OCI-LY7 (cell line): ENCODE measurements around the gene KLK15. TPM values are rescaled to one million over a fixed set of nuclear protein-coding genes. Genes with fewer than 3 reads are reported as not detected.

Source experiments
- BruUV-seq: library from RNA; stranded (reverse); fragments of 400-500 nt; replicated peaks from 2 replicates; lab custom pipeline; 2021; lab: Mats Ljungman, UMichigan
- CTCF ChIA-PET: fragments of 300-600 bp; sonication (Branson Sonifier 250); formaldehyde crosslinking; loops from one replicate; lab custom pipeline; 2022; ENCODE audit warnings: antibody characterized with exemption; ENCODE audit not compliant: unreplicated experiment; lab: Charles Lee
- POLR2A ChIA-PET: fragments of 300-600 bp; sonication (Branson Sonifier 250); formaldehyde crosslinking; loops from one replicate; lab custom pipeline; 2022; ENCODE audit warnings: antibody characterized with exemption; lab: Charles Lee
- DNase-seq: peaks from one replicate; pipeline ENCODE4 v3.0.0-alpha.2; 2015; ENCODE audit warnings: low spot score
- H2AFZ ChIP-seq: fragments of 200-600 bp; sonication (generic), shearing (Covaris generic); 2 replicates; pipeline ENCODE4 v1.6.1; 2014; ENCODE audit warnings: mild to moderate bottlenecking, antibody characterized with exemption, low read length, moderate library complexity
- H3K27ac ChIP-seq: fragments of 200-600 bp; sonication (generic); 2 replicates; pipeline ENCODE4 v1.5.1; 2014; ENCODE audit warnings: mixed run types, low read depth, mild to moderate bottlenecking, moderate library complexity, low read length, inconsistent platforms; ENCODE audit not compliant: poor library complexity, severe bottlenecking
- H3K36me3 ChIP-seq: fragments of 200-600 bp; sonication (generic); 2 replicates; pipeline ENCODE4 v1.6.1; 2014; ENCODE audit warnings: mild to moderate bottlenecking, antibody characterized with exemption, low read length, moderate library complexity, mixed read lengths; ENCODE audit not compliant: insufficient read depth
- H3K4me1 ChIP-seq: fragments of 200-600 bp; sonication (generic); 2 replicates; pipeline ENCODE4 v1.5.1; 2014; ENCODE audit warnings: mild to moderate bottlenecking, low read length; ENCODE audit not compliant: insufficient read depth, poor library complexity, severe bottlenecking
- H3K4me2 ChIP-seq: fragments of 200-600 bp; sonication (generic); 2 replicates; pipeline ENCODE4 v1.6.1; 2014; ENCODE audit warnings: mild to moderate bottlenecking, low read length
- H3K4me3 ChIP-seq: fragments of 200-600 bp; sonication (generic); 2 replicates; pipeline ENCODE4 v1.5.1; 2014; ENCODE audit warnings: mild to moderate bottlenecking, low read depth, low read length; ENCODE audit not compliant: poor library complexity, severe bottlenecking
- H3K79me2 ChIP-seq: fragments of 200-600 bp; sonication (generic); 2 replicates; pipeline ENCODE4 v1.6.1; 2016; ENCODE audit warnings: low read depth, mild to moderate bottlenecking, low read length, moderate library complexity, mixed read lengths; ENCODE audit not compliant: insufficient read depth
- H3K9me2 ChIP-seq: fragments of 200-600 bp; sonication (generic); 2 replicates; pipeline ENCODE4 v1.6.1; 2016; ENCODE audit warnings: mild to moderate bottlenecking, low read length, mixed read lengths; ENCODE audit not compliant: insufficient read depth
- H3K9me3 ChIP-seq: fragments of 200-600 bp; sonication (generic); 2 replicates; pipeline ENCODE4 v1.6.1; 2014; ENCODE audit warnings: mild to moderate bottlenecking, mixed run types, low read length, mixed read lengths
- H4K20me1 ChIP-seq: fragments of 200-600 bp; sonication (generic); 2 replicates; pipeline ENCODE4 v1.6.1; 2014; ENCODE audit warnings: mild to moderate bottlenecking, antibody characterized with exemption, low read length, moderate library complexity, mixed read lengths; ENCODE audit not compliant: insufficient read depth
- CTCF ChIP-seq: fragments of 200-600 bp; sonication (generic); conservative IDR thresholded peaks from 2 replicates; pipeline ENCODE4 v1.5.1; 2014; ENCODE audit warnings: mild to moderate bottlenecking, antibody characterized with exemption, low read length, moderate library complexity, mixed read lengths
- EZH2phosphoT487 ChIP-seq: fragments of 200-600 bp; sonication (generic); IDR thresholded peaks from 2 replicates; pipeline ENCODE4 v1.6.1; 2018; ENCODE audit warnings: low read depth, borderline replicate concordance, mild to moderate bottlenecking, mixed run types, antibody characterized with exemption, low read length, moderate library complexity, mixed read lengths
- intact Hi-C: fragments of 100-400 bp; cut with micrococcal nuclease; formaldehyde crosslinking; loops from one replicate; pipeline ENCODE4 v1.10.0; 2022; ENCODE audit not compliant: unreplicated experiment
- total RNA-seq, 2 experiments: library from RNA; depleted of rRNA in 1 of 2; stranded (reverse); fragments of >200 nt in 1 of 2; shearing (Covaris generic) in 1 of 2; gene quantifications; 2 replicates each; pipeline ENCODE4 v1.2.3, GENCODE V29; 2014 to 2022

KLK15 gene
- total RNA-seq, 2 experiments from 2014 or later = not detected

GRCh38 chr19:50876456-50876855 is 43.1 kb upstream of the KLK15 start:
- intact Hi-C loops = no loop called here
- no peak for DNase-seq
- H3K79me2 ChIP-seq = no peaks in the 10 kb centered on the region
- no peaks in the 10 kb centered on the region for H3K4me1 ChIP-seq
- H3K36me3 ChIP-seq = no peaks in the 10 kb centered on the region
- no peaks in the 10 kb centered on the region for H3K9me3 ChIP-seq
- H3K27ac ChIP-seq = no peak overlapping the region
- no peak overlapping the region for H2AFZ ChIP-seq
- BruUV-seq = no TSS peak
- no peaks in the 10 kb centered on the region for H3K9me2 ChIP-seq
- TF ChIP-seq EZH2phosphoT487 (no peak), CTCF (no peak)
- no peak overlapping the region for H3K4me2 ChIP-seq
- H3K4me3 ChIP-seq = no peak overlapping the region
- ChIA-PET POLR2A (no interaction called here), CTCF (no interaction called here)
- H4K20me1 ChIP-seq = no peaks in the 10 kb centered on the region

- Histone ChIP-seq H3K27ac (no peak overlapping the region), H3K9me2 (no peaks in the 10 kb centered on the region), H2AFZ (no peak overlapping the region), H3K9me3 (no peaks in the 10 kb centered on the region), H3K4me3 (no peak overlapping the region), H4K20me1 (no peaks in the 10 kb centered on the region), H3K4me1 (no peaks in the 10 kb centered on the region), H3K36me3 (no peaks in the 10 kb centered on the region), H3K79me2 (no peaks in the 10 kb centered on the region), H3K4me2 (no peak overlapping the region)
- intact Hi-C loops = no loop called here
- no peak for DNase-seq
- POLR2A ChIA-PET = no interaction called here
- no TSS peak for BruUV-seq
- CTCF ChIA-PET = no interaction called here
- TF ChIP-seq CTCF (no peak), EZH2phosphoT487 (no peak)
Observed at GRCh38 chr19:50875795-50876422, 42.5 kb upstream of the KLK15 start.

- H3K4me1 ChIP-seq = no peaks in the 10 kb centered on the region
- no peak overlapping the region for H3K4me3 ChIP-seq
- BruUV-seq = no TSS peak
- H3K9me2 ChIP-seq = no peaks in the 10 kb centered on the region
- H3K4me2 ChIP-seq = no peak overlapping the region
- intact Hi-C loops = no loop called here
- no peaks in the 10 kb centered on the region for H4K20me1 ChIP-seq
- no peaks in the 10 kb centered on the region for H3K36me3 ChIP-seq
- H3K27ac ChIP-seq = no peak overlapping the region
- H3K9me3 ChIP-seq = no peaks in the 10 kb centered on the region
- DNase-seq = no peak
- H2AFZ ChIP-seq = no peak overlapping the region
- ChIA-PET POLR2A (no interaction called here), CTCF (interaction anchor here (0.5 kb wide), 1 partner anchor 32 kb away, joined by 3 read pairs; no protein-coding TSS in a partner anchor)
- TF ChIP-seq CTCF (no peak), EZH2phosphoT487 (no peak)
- no peaks in the 10 kb centered on the region for H3K79me2 ChIP-seq
Observed at GRCh38 chr19:50874211-50874610, 40.8 kb upstream of the KLK15 start.
